Activated CD8-positive, alpha-beta memory T cell treated with anti-CD3 and anti-CD28 coated beads, Interleukin-2, amount 50 U/mL, for 24 hours (primary cell): Measurements from ENCODE around the gene SUSD3.

Source experiments
- DNase-seq: peaks from one replicate; pipeline ENCODE4 v3.0.0-alpha.2; 2020; ENCODE audit errors: extremely low read depth

The SUSD3 gene

GRCh38 chr9:93076101-93076791 lies 17.7 kb downstream of the SUSD3 start:
- DNase-seq, result no peak

GRCh38 chr9:93076792-93077128 lies 18.3 kb downstream of the SUSD3 start:
- no peak for DNase-seq

GRCh38 chr9:93077367-93077766 lies 18.9 kb downstream of the SUSD3 start:
- DNase-seq, result no peak

- no peak for DNase-seq
These were observed 19.3 kb downstream of the SUSD3 start for GRCh38 chr9:93077811-93078210.

- DNase-seq, result no peak
These were observed 20.9 kb downstream of the SUSD3 start for GRCh38 chr9:93079371-93079770.

- no peak for DNase-seq
These were observed 21.9 kb downstream of the SUSD3 start for GRCh38 chr9:93080406-93080805.

GRCh38 chr9:93081081-93081529 lies 22.6 kb downstream of the SUSD3 start:
- DNase-seq, result no peak

GRCh38 chr9:93081931-93082330 lies 23.4 kb downstream of the SUSD3 start:
- no peak for DNase-seq

GRCh38 chr9:93082841-93083411 lies 24.4 kb downstream of the SUSD3 start:
- no peak for DNase-seq

GRCh38 chr9:93083592-93084470 lies 25.3 kb downstream of the SUSD3 start:
- DNase-seq, result no peak

GRCh38 chr9:93084471-93084881 lies 26.0 kb downstream of the SUSD3 start:
- no peak for DNase-seq

GRCh38 chr9:93085676-93086075 lies 27.2 kb downstream of the SUSD3 start:
- no peak for DNase-seq

GRCh38 chr9:93086447-93087224 lies 28.1 kb downstream of the SUSD3 start:
- DNase-seq, result no peak

GRCh38 chr9:93087971-93088655 lies 29.6 kb downstream of the SUSD3 start:
- no peak for DNase-seq

- no peak for DNase-seq
These were observed 30.1 kb downstream of the SUSD3 start for GRCh38 chr9:93088656-93089015.

- DNase-seq, result no peak
These were observed 30.5 kb downstream of the SUSD3 start for GRCh38 chr9:93089024-93089423.

- no peak for DNase-seq
These were observed 31.0 kb downstream of the SUSD3 start for GRCh38 chr9:93089481-93089991.

GRCh38 chr9:93090091-93090655 lies 31.7 kb downstream of the SUSD3 start:
- no peak for DNase-seq

GRCh38 chr9:93091056-93091452 lies 32.6 kb downstream of the SUSD3 start:
- no peak for DNase-seq

- DNase-seq, result no peak
These were observed 33.1 kb downstream of the SUSD3 start for GRCh38 chr9:93091453-93092081.
